HEK293 (cell line): ENCODE data around the gene CDKAL1.

ENCODE experiments used
- CTCF ChIA-PET: fragments of 350-600 bp; formaldehyde crosslinking; extraction: SDS; loops from one replicate; lab custom pipeline; 2021; ENCODE audit warnings: antibody characterized with exemption; lab: Yijun Ruan, JAX
- POLR2A ChIA-PET: fragments of 300-600 bp; formaldehyde crosslinking; extraction: SDS; loops from one replicate; lab custom pipeline; 2020; ENCODE audit warnings: antibody characterized with exemption, inconsistent platforms; lab: Yijun Ruan, JAX
- H3K27ac ChIP-seq: fragments of 200-500 bp; sonication (Bioruptor generic); 2 replicates; pipeline ENCODE4 v1.5.1; 2014; ENCODE audit warnings: low read depth, low read length, control low read depth, inconsistent platforms; ENCODE audit errors: extremely low read depth
- H3K36me3 ChIP-seq, 2 experiments: fragments of 200-500 bp in 1 of 2; sonication (Bioruptor generic) in 1 of 2; 1 replicate in 1 of 2; 2 replicates in 1 of 2; pipeline ENCODE4 v1.5.1; 2014 to 2017; ENCODE audit warnings: inconsistent platforms in 2 of 2, low read length in 2 of 2; ENCODE audit not compliant: control insufficient read depth in 2 of 2, insufficient read depth in 1 of 2
- H3K4me1 ChIP-seq: fragments of 200-500 bp; sonication (Bioruptor generic); 2 replicates; pipeline ENCODE4 v1.5.1; 2014; ENCODE audit warnings: mild to moderate bottlenecking, low read length, inconsistent platforms; ENCODE audit not compliant: control insufficient read depth, insufficient read depth
- H3K4me3 ChIP-seq: 2 replicates; pipeline ENCODE4 v1.5.1; 2011; ENCODE audit warnings: low read depth, mild to moderate bottlenecking, control low read depth, low read length, moderate library complexity
- H3K9me3 ChIP-seq: fragments of 200-500 bp; sonication (Bioruptor generic); 2 replicates; pipeline ENCODE4 v1.5.1; 2014; ENCODE audit warnings: low read depth, low read length, inconsistent platforms; ENCODE audit not compliant: control insufficient read depth, insufficient read depth
- BCL11B ChIP-seq: fragments of 450-650 bp; formaldehyde crosslinking; IDR thresholded peaks from 2 replicates; pipeline ENCODE4 v1.5.1; 2016; ENCODE audit warnings: low read depth, missing biosample characterization, missing genetic modification characterization
- EGR2 ChIP-seq: fragments of 450-650 bp; formaldehyde crosslinking; IDR thresholded peaks from 2 replicates; pipeline ENCODE4 v1.5.1; 2016; ENCODE audit warnings: low read depth, missing biosample characterization, missing genetic modification characterization
- GFI1B ChIP-seq: fragments of 450-650 bp; formaldehyde crosslinking; IDR thresholded peaks from 2 replicates; pipeline ENCODE4 v1.5.1; 2016; ENCODE audit warnings: missing biosample characterization, missing genetic modification characterization
- IKZF3 ChIP-seq: fragments of 450-650 bp; IDR thresholded peaks from 2 replicates; pipeline ENCODE4 v1.5.0; 2018; ENCODE audit warnings: missing biosample characterization, mild to moderate bottlenecking, missing genetic modification characterization, moderate library complexity
- PRDM6 ChIP-seq: fragments of 450-650 bp; formaldehyde crosslinking; IDR thresholded peaks from 2 replicates; pipeline ENCODE4 v1.5.1; 2017; ENCODE audit warnings: missing biosample characterization, missing genetic modification characterization
- TCF7L2 ChIP-seq: IDR thresholded peaks from 2 replicates; pipeline ENCODE4 v1.6.1; 2011; ENCODE audit warnings: low read depth, mild to moderate bottlenecking, inconsistent platforms, low read length, moderate library complexity, borderline replicate concordance
- ZNF157 ChIP-seq: fragments of 450-650 bp; formaldehyde crosslinking; IDR thresholded peaks from 2 replicates; pipeline ENCODE4 v1.5.1; 2016; ENCODE audit warnings: missing biosample characterization, missing genetic modification characterization
- ZNF16 ChIP-seq: fragments of 450-650 bp; formaldehyde crosslinking; IDR thresholded peaks from 2 replicates; pipeline ENCODE4 v1.5.1; 2016; ENCODE audit warnings: low read depth, missing biosample characterization, missing genetic modification characterization
- ZNF211 ChIP-seq: fragments of 450-650 bp; formaldehyde crosslinking; IDR thresholded peaks from 2 replicates; pipeline ENCODE4 v1.5.1; 2016; ENCODE audit warnings: low read depth, missing biosample characterization, missing genetic modification characterization
- ZNF23 ChIP-seq: fragments of 450-650 bp; formaldehyde crosslinking; IDR thresholded peaks from 2 replicates; pipeline ENCODE4 v1.5.1; 2016; ENCODE audit warnings: missing biosample characterization, missing genetic modification characterization, borderline replicate concordance
- ZNF335 ChIP-seq: fragments of 450-650 bp; formaldehyde crosslinking; conservative IDR thresholded peaks from 2 replicates; pipeline ENCODE4 v1.5.1; 2016; ENCODE audit warnings: missing biosample characterization, missing genetic modification characterization
- ZNF398 ChIP-seq: fragments of 450-650 bp; formaldehyde crosslinking; IDR thresholded peaks from 2 replicates; pipeline ENCODE4 v1.5.1; 2017; ENCODE audit warnings: missing biosample characterization, missing genetic modification characterization
- ZNF48 ChIP-seq: fragments of 450-650 bp; formaldehyde crosslinking; IDR thresholded peaks from 2 replicates; pipeline ENCODE4 v1.5.1; 2016; ENCODE audit warnings: missing biosample characterization, missing genetic modification characterization
- ZNF549 ChIP-seq: fragments of 450-650 bp; IDR thresholded peaks from 2 replicates; pipeline ENCODE4 v1.5.1; 2018; ENCODE audit warnings: missing biosample characterization, missing genetic modification characterization, mild to moderate bottlenecking, inconsistent platforms, moderate library complexity
- ZNF692 ChIP-seq: fragments of 450-650 bp; formaldehyde crosslinking; IDR thresholded peaks from 2 replicates; pipeline ENCODE4 v1.5.1; 2016; ENCODE audit warnings: missing biosample characterization, missing genetic modification characterization
- ZNF768 ChIP-seq: fragments of 450-650 bp; formaldehyde crosslinking; IDR thresholded peaks from 2 replicates; pipeline ENCODE4 v1.5.1; 2018; ENCODE audit warnings: missing biosample characterization, mild to moderate bottlenecking, missing genetic modification characterization
- ZSCAN4 ChIP-seq: fragments of 450-650 bp; formaldehyde crosslinking; IDR thresholded peaks from 2 replicates; pipeline ENCODE4 v1.5.1; 2017; ENCODE audit warnings: missing biosample characterization, missing genetic modification characterization
- ZSCAN5A ChIP-seq: fragments of 450-650 bp; formaldehyde crosslinking; IDR thresholded peaks from 2 replicates; pipeline ENCODE4 v1.5.1; 2016; ENCODE audit warnings: missing biosample characterization, missing genetic modification characterization
- TF ChIP-seq, protein P1 (sequence below): fragments of 450-650 bp; formaldehyde crosslinking; IDR thresholded peaks from 2 replicates; pipeline ENCODE4 v1.5.1; 2016; ENCODE audit warnings: missing biosample characterization, missing genetic modification characterization
- TF ChIP-seq, protein P2 (sequence below): fragments of 450-650 bp; formaldehyde crosslinking; IDR thresholded peaks from 2 replicates; pipeline ENCODE4 v1.5.1; 2016; ENCODE audit warnings: missing biosample characterization, missing genetic modification characterization, borderline replicate concordance
- TF ChIP-seq, protein P3 (sequence below): fragments of 450-650 bp; formaldehyde crosslinking; IDR thresholded peaks from 2 replicates; pipeline ENCODE4 v1.5.1; 2016; ENCODE audit warnings: missing biosample characterization, missing genetic modification characterization

Gene CDKAL1

DNA sequence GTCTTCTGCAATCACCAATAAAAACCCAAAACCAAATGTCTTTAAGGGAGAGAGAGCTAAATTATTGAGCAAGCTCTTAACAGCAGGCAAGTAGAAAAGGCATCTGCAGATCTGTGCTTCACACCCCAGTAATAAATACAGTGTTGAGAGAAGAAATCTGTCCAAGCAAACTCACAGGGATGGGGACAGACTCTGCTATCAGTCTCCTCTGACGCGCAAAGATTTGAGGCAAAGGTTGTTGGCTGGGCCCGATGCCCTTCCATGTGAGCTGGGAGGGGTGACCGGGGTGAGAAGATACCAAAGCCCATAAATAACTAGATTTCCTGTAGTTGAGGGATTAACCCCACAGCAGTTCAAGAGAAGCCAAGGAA is 744.1 kb downstream of the CDKAL1 start:
- Histone ChIP-seq H3K4me1 (peaks cover 2% of the 10 kb centered on the region; the same call in 1 of the 2 replicates), H3K36me3 (no peaks in the 10 kb centered on the region), H3K4me3 (no peak overlapping the region), H3K9me3 (no peaks in the 10 kb centered on the region), H3K27ac (no peak overlapping the region)
- ChIA-PET CTCF (interaction anchor here (1.0 kb wide), 1 partner anchor 10 kb away, joined by 3 read pairs; no protein-coding TSS in a partner anchor), POLR2A (no interaction called here)
- TF ChIP-seq ZSCAN4 (no peak), ZNF335 (tag by site-specific recombination) (no peak), ZNF398 (no peak), TCF7L2 (no peak), IKZF3 (tag by site-specific recombination) (no peak), ZNF768 (tag by site-specific recombination) (no peak), BCL11B (no peak), EGR2 (no peak), PRDM6 (tag by site-specific recombination) (no peak), ZSCAN5A (tag by site-specific recombination) (no peak)
- TF ChIP-seq, protein P1, sequence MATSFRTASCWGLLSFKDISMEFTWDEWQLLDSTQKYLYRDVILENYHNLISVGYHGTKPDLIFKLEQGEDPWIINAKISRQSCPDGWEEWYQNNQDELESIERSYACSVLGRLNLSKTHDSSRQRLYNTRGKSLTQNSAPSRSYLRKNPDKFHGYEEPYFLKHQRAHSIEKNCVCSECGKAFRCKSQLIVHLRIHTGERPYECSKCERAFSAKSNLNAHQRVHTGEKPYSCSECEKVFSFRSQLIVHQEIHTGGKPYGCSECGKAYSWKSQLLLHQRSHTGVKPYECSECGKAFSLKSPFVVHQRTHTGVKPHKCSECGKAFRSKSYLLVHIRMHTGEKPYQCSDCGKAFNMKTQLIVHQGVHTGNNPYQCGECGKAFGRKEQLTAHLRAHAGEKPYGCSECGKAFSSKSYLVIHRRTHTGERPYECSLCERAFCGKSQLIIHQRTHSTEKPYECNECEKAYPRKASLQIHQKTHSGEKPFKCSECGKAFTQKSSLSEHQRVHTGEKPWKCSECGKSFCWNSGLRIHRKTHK (tag by site-specific recombination) = no peak
- TF ChIP-seq, protein P2, sequence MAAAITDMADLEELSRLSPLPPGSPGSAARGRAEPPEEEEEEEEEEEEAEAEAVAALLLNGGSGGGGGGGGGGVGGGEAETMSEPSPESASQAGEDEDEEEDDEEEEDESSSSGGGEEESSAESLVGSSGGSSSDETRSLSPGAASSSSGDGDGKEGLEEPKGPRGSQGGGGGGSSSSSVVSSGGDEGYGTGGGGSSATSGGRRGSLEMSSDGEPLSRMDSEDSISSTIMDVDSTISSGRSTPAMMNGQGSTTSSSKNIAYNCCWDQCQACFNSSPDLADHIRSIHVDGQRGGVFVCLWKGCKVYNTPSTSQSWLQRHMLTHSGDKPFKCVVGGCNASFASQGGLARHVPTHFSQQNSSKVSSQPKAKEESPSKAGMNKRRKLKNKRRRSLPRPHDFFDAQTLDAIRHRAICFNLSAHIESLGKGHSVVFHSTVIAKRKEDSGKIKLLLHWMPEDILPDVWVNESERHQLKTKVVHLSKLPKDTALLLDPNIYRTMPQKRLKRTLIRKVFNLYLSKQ = no peak
- TF ChIP-seq, protein P3, sequence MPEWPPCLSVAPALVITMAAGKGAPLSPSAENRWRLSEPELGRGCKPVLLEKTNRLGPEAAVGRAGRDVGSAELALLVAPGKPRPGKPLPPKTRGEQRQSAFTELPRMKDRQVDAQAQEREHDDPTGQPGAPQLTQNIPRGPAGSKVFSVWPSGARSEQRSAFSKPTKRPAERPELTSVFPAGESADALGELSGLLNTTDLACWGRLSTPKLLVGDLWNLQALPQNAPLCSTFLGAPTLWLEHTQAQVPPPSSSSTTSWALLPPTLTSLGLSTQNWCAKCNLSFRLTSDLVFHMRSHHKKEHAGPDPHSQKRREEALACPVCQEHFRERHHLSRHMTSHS (tag by site-specific recombination) = no peak

DNA sequence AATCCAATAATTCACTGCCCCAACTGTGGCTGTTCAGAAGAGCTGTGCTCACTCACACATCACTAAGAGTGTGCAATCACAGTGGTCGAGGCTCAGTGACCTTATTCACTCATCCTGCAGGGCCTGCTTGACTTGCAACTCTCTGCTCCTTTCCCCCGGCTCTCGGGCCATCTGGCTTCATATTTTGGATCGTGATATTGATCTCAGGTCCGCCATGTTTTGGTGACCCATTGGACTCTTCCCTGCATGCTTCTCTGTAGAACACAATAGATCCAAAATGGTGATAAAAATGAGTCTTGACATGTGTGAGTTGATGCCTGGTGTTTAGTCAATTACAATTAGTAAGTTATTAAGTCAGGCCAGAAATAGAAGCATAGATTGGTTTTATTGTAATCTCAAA is 745.4 kb downstream of the CDKAL1 start:
- H3K4me1 ChIP-seq = peaks cover 2% of the 10 kb centered on the region; the same call in 1 of the 2 replicates
- ChIA-PET POLR2A (no interaction called here), CTCF (no interaction called here)
- H3K36me3 ChIP-seq = no peaks in the 10 kb centered on the region
- H3K4me3 ChIP-seq = no peak overlapping the region
- no peak overlapping the region for H3K27ac ChIP-seq
- no peaks in the 10 kb centered on the region for H3K9me3 ChIP-seq
- TF ChIP-seq ZNF549 (tag by site-specific recombination) (no peak), GFI1B (tag by site-specific recombination) (no peak), ZNF16 (tag by site-specific recombination) (no peak), ZNF23 (tag by site-specific recombination) (no peak), ZNF48 (tag by site-specific recombination) (no peak), ZNF692 (no peak), ZNF157 (tag by site-specific recombination) (no peak), ZNF211 (no peak)
